NCI-H2107 (cell line): ENCODE measurements around the gene DOK5.

Experiments
- DNase-seq: peaks from one replicate; lab custom pipeline; 2025; lab: John Stamatoyannopoulos, UW

DOK5 gene

DNA sequence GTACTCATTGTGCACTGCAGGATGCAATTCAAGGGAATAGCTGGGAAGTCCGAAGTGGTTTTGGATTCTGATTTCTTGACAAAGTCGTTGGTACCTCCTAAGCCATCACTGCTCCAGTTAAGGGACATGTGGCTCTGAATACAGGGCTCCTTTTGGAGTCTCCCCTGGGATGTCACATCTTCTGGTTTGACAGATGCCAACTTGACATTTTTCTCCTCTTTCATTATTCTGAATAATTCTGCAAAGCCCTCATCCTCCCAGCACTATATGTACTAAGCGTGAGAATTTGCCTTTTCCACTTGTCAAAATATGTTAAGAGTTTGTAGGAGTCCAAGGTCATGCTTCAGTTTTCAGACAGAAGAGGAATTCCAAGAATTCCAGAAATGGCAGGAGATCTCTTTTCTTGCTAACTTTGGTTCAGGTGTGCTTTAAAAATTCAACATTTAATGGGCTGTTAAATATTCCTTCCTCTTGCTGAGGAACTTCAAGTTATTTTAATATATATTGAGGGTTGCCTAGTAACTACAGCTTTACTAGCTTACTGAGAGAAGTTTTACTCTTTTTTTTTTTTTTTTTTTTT is 38.7 kb downstream of the DOK5 start:
- DNase-seq = no peak

DNA sequence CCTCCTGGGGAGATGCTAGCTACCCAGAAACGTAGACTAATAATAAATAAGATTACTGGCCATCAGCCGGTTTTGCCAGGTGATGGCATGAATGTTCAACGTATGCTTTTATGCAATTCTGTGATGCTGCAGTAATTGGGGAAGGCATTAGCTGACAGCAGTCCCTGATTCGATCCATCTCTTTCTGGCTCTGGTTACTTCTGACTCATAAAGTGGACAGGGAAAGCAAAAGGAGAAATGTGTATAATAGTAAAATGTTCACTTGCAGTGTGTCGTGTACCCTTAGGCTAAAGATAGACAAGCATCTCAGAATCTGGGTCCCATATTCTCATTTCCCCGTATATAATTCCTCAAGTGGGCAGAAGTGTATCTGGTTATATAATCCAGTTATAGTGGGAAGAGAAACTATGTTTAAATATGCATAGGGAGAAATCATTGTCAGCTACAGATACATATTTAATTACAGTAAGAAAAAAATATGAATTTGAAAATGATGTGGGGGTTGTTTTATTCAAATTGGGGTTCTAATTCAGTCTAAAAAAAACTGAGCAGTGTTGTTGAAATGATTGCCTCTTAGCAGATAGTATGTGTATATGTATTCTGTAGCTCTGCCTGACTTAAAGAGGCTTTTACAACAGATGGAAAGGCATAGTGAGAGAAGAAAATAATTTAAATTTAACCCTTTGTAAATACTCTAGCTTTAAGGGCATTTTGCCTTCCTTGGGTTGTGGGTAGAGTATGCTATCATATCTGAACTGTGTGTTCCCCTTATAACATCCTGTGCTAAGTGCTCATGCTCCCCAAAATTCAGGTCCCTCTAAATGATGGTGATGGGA is 40.6 kb downstream of the DOK5 start:
- no peak for DNase-seq

DNA sequence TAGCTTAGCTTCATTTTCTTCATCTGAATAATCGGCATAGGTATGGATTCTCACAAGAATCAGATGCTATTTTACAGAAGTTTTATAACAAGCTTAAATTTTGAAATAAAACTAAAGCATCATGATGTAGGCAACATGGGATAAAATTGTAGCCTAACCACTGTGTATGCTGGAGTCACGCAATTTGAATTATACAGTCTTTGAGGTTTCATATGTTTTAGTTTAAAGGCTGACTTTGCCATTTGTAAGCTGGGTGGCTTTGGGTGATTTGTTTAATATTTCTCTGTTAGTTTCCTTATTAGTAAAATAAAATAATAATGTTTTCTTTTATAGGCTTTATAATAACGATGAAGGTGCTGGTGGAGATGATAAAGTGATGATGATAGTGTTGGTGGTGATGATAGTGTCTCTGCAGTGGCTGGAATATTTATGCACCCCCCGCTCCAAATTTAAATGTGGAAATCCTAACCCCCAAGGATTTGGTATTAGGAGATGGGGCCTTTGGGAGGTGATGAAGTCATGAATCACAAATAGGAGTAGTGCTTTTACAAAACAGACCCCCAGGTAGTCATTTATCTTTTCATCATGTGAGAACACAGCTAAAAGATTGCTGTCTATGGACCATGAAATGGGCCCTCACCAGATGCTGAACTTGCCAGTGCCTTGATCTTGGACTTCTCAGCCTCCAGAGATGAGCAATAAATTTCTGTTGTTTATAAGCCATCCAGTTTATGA is 42.0 kb downstream of the DOK5 start:
- no peak for DNase-seq

DNA sequence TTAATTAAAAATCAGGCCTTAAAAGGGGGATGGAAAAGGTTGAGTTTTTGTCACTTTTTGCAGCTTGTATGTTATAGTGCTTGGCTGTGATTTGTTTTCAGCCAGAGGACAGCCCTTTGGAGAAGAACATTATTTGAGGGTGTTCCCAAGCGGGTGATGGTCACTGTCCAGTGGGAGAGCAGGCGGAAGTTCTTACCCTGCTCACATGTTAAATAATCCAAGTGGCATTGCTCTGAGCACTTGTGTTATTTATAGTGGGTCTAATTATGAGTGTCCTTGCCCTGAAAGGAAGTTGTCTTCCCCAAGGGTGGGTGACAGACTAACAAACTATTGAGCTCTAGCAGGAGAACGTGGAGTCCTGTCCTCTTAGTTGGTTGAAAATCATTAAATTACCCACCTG is 49.5 kb downstream of the DOK5 start:
- DNase-seq = no peak

DNA sequence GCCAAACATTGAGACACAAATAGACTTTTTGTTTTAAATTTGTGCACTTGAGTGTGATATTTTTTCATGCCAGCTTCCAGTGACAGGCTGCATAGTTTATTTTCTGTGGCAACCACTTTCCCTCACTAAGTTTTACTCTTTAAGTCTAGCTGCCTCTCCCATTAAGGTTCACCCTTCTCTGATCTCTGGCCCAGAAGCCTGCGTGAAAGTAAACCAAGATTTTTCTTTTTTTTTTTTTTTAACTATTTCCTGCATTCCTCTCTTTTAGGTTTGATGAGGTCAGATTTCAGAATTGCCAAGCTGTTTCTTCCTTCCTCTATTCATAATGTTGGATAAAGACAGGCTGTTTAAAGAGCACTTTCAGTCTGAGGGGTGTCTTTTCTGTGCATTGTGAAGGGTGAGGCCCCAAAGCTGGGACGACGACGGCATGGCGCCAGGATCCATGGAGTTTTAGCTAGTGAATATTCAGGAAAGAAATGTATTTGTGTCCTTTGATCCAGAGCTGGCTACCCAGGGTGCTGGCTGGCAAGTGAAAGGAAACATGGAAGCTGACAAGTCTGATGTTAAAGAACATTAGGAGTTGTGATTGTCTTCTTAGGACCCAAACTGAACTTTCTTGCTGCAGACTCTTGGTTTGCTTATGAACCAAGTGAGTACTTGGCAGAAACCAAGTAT is 50.7 kb downstream of the DOK5 start:
- no peak for DNase-seq

DNA sequence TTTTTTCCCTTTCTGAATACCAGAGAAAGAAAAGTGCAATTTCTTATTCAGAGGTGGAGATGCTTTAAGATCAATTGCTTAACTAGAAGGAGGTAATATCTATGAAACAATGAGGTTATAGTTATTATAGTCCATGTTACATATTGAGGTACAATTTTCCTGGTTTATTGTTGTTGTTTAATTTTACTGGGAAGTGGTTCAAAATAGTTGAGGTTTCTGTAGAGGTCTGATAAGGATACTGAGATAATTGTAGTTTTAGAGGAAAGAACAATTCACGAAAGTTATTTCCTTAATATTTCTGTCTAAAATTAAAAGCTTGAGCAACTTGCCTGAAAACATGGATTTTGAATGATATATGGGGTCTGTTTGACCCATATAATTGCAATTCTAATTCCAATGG is 51.4 kb downstream of the DOK5 start:
- no peak for DNase-seq

DNA sequence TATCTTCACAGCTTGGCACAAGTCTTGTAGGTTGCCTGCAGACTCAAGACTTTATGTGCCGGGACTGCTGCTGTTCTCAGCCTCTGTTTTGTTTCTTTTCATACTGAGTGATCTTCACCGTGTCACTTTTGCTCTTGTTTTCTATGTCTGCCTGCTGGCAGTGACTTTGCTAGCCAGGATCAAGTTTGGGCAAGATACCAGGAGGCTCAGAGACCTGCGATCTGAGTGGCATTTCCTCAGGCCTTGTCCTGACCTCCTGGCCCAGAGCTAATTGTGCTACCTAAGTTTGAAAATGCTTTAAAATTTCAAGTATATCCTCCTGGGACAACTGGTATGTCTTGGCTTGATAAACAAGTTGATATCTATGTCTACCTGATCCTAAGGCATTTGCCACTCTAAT is 57.2 kb downstream of the DOK5 start:
- DNase-seq = no peak

DNA sequence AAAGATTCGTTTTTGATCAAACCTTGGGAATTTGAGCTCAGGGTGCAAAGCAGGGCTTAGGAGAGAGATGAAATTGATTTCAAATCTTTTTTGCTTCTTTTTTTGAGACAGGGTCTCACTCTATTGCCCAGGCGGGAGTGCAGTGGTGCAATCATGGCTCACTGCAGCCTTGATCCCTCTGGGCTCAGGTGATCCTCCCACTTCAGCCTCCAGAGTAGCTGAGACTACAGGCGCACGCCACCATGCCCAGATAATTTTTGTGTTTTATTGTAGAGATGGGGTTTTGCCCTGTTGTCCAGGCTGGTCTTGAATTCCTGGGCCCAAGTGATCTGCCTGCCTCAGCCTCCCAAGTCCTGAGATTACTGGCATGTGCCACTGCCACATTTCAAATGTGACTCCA is 58.7 kb downstream of the DOK5 start:
- no peak for DNase-seq

DNA sequence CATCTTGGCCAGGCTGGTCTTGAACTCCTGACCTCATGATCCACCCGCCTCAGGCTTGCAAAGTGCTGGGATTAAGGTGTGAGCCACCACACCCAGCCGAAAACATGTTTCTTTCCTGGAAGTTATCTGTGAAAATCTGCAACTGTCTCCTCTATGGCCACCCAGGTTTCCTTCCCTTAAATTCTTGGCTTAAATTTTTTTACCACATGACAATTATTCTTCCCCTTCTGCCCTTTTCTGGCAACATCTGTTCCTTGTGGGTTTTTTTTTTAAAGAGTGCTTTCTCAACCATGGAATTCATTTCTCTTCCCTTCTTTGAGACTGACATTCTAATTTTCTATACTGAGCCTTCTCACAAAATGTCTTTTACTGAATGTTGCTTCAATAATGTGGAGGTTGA is 59.6 kb downstream of the DOK5 start:
- DNase-seq = no peak

DNA sequence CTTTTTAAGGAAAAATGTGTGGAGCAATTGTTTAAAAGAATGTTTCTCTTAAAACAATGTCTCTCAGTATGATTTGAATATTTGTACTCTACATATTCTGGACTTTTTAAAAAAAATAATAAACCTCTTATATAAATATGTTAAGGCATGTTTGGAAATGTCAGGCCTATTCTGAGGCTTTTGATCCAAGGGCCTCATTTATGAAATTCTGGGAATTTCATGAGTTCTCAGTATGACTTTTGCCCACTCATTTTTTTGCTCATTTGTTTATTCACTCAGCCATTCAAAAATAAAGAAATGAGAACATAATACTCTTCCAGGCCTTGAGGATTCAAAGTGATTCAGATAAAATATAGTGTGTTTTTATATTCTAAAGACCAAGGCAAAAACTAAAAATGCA is 60.4 kb downstream of the DOK5 start:
- DNase-seq = no peak

DNA sequence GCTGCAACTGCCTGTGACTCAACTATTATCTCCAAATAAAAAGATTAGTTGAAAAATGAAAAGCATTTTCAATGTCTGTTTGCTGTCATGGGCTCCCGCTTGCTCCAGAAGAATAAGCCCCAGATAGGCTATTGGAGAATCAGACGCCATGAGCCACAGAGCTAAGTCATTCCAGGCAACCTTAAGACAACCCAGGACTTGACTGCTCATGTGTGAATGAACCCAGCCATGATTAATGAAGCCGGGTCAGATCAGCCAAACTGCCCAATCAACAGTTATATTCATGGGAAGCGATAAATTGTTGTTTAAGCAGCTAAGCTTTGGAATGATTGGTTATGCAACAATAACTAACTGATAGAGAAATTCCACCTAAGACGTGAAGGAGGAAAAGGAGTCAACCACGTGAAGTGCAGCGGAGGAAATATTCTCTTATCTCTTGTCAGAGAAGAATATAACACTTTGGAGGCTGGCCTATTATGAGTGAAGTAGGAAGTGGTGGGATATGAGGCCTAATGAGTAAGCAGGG is 64.2 kb downstream of the DOK5 start:
- DNase-seq = no peak

DNA sequence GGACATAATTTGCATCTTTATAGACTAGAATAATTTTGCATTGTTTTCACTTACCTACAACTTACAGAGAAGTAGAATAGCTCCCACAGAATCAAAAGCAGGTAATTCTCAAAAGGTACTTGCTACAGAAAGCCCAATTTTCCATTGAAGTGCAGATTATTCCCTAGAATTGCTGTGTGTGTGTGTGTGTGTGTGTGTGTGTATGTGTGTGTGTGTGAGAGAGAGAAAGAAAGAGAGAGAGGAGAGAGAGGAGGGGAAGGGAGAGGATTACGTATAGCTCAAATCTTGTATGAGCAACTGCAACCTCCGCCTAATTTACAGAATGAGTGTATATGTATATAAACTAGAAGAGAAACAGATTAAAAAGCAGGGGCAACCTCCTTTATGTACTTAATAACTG is 68.0 kb downstream of the DOK5 start:
- DNase-seq = no peak

DNA sequence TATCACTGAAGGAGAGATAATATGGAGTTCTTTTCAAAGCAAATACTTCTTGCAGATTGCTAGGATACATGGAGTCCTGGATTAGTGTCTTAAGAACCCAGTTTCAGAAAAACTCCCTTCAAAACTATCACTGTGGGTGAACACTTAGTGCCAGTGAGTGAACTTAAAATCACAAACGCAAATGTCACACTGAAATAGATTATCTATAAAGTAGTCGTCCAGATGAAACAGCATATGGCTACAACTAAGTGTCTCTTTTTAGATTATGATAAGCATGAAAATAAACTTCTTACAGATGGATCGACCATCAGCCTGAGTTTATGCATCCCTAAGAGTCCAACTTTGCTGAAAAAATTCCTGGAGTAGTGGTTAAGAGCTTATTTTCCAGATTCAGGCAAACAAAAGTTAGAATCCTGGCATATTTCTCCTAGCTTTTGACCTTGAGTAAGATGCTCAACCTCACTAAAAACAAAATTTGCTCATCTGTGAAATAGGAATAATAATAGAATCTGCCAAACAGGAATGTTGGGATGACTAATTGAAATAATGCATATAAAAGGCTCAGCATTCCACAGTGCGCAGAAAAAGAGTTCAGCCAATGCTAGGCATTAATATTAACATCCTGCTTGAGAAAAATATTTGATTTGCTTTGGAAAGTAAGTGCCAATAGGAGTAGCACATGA is 70.4 kb downstream of the DOK5 start:
- DNase-seq = no peak

DNA sequence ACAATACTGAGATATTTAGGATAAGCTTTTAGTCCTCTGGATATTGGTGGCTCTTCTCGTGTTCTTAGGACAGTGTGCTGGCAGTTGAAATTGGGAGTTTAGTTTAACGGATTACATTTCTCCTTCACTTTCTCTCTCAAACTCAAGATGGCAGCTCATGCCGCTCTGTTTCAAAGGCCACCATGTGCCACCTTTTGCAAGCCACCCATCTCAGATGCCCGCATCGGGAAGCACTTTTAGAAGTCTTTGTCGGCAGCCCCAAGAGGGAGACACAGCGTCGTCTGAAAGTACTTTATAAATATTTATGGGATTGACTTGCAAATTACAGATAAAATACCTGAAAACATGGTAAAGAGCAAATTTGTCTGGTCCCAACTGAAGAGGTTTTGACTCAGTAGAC is 73.5 kb downstream of the DOK5 start:
- DNase-seq = no peak

DNA sequence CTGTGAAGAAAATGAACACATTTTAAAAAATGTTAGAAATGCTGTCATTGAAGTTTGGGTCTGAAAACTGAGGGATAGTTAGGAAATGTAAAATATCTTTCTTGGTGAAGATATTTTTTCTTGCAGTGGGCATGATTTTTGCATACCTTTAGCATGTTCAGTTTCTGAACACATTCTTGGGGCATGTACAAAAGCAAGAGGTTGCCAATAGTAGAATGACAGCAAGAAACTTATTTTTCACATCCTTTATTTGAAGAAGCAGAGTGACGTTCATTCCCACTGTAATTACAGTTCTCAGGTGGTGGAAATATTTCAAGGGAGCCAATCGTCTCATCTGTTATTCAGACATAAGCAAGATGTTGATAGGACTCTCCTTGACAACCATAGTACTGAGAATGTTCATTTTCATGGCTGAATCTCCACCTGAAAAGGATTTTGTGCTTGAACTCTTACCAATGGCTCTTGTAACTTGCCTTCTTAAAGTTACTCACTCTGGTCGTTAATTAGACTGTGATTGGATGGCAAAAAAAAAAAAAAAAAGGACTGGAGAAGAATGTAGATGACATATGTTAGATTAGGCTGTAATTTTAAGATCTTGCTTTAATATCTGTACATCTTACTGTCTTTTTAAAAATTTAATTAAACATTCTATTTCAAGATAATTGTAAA is 74.4 kb downstream of the DOK5 start:
- DNase-seq = no peak

DNA sequence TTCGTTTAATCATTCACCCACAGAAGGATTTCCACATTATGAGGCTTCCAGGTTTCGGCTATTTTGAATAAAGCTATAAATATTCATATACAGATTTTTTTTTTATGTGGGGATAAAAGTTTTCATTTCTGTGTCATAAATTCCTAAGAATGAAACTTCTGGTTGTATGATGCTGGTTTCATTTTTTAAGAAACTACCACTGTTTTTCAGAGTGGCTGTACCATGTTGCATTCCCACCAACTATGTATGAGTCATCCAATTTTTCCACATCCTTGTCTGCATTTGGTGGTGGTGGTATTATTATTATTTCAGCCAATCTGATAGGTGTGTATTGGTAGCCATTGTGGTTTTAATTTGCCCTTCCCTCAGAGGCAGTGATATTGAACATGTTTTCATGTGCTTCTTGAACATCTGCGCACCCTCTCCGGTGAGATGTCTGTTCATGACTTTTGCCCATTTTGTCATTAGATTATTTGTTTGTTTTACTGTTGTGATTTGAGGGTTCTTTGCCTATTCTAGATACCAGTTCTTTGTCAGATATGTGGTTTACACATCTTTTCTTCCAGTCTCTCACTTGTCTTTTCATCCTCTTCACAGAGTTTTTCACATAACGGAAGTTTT is 75.5 kb downstream of the DOK5 start:
- no peak for DNase-seq

DNA sequence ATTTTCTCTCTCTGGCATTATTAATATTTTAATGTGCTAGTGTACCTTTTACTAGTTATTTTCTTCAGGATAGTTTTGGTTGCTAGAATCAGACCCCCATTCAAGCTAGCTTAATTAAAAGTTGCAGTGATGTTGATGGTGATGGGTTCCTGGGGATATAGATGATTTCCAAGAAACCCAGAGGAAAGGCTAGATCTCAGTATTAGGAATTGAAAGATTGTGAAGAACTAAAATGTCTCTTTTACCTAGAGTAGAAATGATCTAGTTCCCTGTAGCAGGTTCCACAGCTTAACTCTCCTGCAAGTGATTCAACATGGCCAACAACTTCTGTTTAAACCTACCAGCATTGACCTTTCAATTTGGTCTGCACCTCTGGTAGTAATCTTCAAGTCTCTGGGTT is 78.6 kb downstream of the DOK5 start:
- DNase-seq = no peak

DNA sequence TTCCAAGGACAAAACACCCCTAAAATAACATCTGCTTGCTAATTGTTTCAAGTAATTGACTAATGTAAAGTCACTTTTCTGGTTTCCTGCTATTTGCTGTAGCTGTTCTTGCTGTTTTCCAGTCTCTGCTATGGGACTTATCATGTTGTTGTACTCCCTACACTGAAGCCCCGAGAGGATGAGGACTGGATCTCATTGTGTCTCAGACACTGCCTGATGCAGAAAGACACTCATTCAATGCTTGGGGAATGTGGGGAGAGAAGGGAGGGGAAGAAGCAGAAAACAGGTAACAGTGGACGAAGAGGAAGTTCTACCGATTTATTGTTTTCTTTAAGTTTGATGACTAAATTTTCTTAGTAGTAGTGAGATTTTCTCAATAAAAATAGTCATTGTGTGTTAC is 79.8 kb downstream of the DOK5 start:
- no peak for DNase-seq

DNA sequence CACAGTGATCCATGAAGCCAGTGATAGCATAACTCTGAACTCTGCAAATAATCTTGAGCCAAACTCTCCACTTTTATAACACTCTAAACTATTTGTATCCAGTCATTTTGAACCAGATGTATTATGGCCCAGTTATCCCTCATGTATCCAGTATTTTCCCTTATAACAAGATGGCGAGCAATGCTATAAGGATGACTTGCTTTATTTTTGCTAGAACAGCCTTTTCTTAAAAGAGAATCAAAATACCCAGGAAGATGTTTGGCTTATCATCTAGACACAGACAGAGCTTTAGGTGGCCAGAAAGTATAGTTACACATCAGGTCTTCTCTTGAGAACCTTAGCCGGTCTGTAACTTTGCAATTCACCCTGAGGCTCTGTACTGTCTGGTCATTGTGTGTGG is 81.0 kb downstream of the DOK5 start:
- no peak for DNase-seq

DNA sequence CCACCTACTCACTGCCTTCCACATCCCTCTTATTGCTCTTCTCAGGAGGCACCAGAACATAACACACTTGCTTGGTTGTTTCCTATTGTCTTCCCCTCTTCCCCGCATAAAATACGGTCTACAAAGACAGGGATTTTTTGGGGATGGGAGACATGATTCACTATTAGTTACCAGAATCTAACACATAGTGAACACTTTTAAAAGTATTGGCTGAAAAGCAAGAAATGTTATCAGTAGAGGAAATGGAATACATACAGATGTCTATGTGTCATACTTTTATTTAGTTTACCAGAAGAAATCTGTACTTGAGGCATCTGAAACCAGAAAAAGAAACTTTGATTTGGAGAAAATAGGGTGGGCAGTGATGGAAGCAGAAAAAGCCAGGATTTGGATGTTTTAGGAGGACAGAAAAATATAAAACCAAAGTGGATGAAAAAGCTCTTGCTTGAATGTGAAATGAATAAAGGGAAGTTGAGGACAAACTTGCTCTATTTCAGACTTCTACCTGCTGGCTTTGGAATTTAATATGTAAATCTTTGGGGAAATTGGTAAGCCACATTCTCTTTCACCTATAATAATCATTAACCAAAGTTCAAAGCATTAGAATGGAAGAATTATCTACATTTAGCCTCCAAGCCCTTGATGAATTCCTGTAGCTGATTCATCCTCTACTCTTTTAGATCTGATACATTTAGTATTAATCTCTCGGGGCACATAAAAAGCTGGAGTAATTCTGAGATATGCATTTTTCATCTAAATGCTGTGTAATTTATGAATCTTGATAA is 82.6 kb downstream of the DOK5 start:
- no peak for DNase-seq
